Femur (tissue), 1 donor: Measurements from ENCODE around the gene SNRNP200.
"Not testable (repeated sequence)": the region's sequence is repeated elsewhere in the genome, so short reads cannot be mapped to it uniquely, and the experiment has no call there.

Source experiments
- DNase-seq: peaks from one replicate; pipeline ENCODE4 v3.0.0-alpha.2; 2017

SNRNP200 gene

DNA sequence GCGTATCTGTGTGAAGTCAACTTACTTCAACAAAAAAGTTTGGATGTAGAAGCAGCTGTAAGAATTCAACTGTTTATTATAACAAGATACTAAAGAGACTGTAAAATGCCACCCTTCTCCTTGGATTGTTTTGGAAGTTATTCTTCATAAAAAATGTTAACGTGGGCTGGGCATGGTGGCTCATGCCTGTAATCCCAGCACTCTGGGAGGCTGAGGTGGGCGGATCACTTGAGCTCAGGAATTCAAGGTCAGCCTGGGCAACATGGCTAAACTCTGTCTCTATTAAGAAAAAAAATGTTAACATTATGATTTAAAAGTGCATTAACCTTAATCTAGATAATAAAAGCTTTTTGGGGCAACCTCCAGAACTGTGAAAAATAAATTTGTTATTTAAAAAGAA is 31.6 kb downstream of the SNRNP200 start:
- DNase-seq: no peak

DNA sequence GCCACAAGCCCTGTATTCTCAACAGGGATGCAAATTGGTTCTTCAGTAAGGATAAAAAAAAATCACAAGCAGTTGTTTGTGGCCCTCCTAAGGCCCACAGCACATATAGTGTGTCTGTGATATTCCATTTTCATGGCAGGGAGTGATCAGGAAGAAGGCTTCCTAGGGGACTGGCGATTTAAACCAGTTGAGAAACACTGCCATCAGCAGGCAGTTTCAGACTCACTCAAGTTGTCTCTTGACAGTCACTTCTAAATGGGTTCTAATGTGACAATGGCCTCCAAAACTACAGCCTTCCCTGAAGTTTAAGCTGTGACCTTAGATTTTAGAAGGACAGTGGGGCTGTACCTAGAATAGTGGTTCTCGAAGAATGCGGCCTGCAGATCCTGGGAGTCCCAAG is 33.4 kb downstream of the SNRNP200 start:
- DNase-seq: no peak

DNA sequence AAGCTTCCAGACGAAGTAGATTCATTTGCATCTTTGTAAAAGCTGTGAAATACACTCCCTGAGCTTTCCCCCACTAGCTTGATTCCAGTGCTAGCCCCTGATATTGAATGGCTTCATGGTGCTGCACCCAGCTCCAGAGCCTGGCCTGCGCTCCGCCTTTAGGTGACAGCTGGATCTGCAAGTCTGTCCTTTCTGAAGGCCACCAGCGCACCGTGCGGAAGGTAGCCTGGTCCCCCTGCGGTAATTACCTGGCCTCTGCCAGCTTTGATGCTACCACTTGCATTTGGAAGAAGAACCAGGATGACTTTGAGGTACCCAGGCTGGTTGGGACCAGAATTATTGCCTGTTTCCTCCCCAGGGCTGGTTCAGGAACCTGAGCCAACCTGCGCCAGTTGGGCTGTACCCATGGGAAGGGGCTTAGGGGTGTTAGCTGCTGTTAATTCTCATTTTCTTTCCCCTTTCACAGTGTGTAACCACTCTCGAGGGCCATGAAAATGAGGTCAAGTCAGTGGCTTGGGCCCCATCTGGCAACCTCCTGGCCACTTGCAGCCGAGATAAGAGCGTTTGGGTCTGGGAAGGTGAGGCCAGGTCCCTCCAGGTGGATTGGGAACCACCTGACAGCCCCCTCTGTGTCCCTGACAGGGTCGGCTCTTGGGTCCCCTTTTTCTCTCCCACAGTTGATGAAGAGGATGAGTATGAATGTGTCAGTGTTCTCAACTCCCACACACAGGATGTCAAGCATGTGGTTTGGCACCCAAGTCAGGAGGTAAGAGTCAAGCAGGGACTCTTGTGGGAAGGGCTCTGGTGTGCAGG is 38.0 kb downstream of the SNRNP200 start:
- DNase-seq: peak; percentile 57

DNA sequence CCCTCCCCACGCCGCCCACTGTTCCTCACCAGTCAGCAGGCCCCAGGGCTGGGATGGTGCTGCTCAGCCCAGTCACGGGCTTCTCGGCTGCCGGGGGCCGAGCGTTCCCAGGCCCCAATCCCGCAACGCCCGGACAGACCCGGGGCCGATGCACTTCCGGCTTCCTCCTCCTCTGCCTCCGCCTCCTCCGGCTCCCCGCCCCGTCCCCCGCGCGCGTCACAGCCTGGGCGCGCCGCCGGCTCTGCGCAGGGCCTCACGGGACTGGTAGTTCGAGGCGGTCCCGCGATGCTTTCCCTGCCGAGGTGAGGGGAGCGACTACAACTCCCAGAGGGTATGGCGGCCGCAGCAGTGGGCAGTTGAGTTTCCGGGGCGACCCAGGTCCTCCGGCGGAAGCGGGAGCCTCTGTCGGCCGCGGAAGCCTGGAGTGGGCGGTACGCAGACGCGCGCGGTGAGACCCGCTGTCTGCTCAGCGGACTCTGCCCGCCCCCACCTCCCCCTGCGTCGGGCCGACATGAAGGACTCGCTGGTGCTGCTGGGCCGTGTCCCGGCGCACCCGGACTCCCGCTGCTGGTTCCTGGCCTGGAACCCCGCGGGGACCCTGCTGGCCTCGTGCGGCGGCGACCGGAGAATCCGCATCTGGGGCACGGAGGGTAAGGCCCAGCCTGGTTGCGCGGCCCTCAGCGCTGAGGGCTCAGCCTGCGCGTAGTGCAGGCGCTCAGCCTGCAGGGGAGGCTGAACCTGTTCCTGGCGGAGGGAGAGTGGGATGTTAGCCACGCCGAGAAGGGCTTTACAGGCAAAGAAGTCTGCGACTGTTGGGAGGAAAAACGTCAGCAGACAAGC is 39.3 kb downstream of the SNRNP200 start, which contains the start of the genes CIAO1 and TMEM127:
Gene CIAO1 (plus strand): TSS at position 386 of the 840 bp plus-strand sequence. CDS start 126 bp downstream, at position 512.
Gene TMEM127 (minus strand): TSS at position 158 of the 840 bp plus-strand sequence. CDS start 616 bp downstream, outside the sequence.
- peak; percentile 99 for DNase-seq

DNA sequence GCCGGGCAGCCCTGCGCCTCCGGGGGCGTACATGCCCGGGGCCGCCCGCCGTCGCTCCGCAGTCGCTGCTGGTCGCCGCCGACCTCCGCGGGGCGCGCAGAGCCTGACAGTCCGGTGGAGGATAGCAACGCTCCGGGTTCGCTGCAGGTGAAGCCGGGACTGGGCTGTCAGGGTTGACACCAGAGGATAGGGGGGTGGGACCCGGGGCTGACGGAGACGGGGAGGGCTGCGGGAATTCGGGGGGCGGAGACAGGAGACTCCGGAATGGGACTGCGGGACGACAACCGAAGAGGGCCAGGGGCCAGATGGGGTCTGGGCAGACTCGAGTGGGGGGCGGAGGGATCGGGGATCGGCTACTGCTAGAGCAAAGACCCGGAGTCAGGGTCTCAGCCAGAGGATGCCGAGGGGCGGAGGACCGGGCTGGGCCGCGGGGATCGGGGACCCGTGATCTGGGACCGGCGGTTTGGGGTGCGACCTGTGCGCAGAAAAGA is 40.0 kb downstream of the SNRNP200 start:
- DNase-seq: peak; percentile 68

DNA sequence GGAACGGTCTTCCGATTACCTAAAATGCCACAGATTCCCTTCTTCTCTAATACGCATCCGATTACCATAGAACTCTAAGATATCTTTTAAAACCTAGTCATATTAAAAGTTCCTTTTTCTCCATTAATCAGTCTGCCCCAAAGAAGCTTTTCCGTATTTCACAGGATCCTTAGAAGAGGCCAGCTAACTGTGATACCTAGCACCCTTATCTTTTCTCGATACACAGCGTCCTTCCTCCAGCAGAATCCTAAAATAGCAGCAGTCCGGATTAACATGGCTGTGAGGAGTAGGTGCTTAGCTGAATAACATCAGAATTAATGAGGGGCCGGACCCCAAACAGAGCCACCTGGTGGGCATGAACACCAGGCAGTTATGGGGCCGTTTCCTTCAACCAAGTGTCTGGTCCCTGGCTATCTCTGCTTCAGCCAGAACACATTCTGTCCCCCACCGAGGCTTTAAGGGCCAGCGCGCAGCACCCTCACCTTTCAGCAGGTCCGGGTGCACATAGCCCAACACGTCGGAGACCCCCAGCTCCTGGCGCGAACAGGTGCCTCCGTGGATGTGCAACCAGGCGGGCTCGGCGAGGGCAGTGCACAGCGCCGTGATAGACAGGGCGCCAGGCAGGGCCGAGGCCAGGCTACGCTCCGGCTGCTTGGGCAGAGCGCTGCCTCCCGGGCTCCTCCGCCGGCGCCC is 40.5 kb downstream of the SNRNP200 start:
- peak; percentile 60 for DNase-seq

DNA sequence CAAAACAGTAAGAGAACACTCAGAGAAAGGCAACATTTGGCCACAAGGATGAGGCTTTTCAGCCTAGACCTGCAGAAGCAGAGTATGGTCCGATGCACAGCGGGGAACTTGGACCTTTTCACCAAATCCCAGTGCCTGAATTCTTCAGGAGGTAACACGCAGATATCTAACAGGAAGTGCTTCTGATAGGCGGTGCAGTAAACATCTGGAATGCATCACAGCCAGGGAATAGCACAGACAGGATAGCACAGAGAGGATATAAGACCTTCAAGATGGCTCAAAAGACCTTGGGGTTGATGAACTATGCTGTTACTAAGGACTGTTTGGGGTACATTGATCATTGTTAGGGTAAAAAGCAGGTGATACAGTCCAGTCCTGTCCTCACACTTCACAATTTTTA is 41.3 kb downstream of the SNRNP200 start:
- no peak for DNase-seq

DNA sequence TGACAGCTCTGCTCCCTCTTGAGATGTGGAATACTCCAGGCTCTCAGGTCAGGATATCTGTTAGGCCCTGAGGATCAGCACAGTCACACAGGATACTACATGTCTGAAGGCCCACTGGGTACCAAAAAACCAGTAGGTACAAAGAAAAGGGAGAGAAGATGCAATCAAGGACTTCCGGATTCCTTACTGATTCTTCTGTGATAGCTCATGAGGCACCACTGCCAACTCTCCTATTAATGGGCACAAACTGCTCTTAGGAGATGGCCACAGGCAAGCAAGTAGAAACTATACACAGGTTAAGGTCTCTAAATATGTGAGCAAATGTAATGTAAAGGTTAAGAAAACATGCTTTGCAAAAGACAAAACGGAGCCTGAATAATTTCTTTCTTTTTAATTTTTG is 43.0 kb downstream of the SNRNP200 start:
- DNase-seq: no peak

DNA sequence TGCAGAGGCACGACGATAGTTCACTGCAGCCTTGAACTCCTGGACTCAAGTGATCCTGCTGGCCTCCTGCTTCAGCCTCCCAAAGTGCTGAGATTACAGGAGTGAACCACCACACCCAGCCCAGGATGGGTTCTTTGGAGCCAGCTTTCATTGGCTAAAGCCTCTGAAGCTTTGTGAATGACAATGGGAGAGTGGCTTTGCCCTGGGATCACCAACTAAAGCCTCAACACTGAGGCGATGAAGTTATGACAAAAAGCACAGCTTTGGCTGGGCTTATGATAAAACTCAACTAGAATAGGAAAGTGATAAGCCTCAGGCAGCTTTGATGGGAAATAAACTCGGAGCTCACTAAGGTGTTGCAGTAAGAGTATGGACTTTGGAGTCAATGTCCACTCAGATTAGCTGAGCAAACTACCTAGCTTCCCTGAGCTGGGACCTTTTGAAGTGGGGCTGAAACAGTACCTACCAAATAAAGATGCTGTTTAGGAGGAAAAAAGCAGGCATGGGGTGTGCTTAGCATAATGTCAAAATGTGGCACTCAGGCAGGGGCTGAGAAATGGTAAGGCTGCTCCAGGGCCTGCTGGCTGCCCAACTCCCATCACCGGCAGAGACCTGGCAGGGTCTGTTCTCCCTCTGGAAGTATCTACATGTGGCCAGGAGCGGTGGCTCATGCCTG is 43.9 kb downstream of the SNRNP200 start:
- DNase-seq: no peak

DNA sequence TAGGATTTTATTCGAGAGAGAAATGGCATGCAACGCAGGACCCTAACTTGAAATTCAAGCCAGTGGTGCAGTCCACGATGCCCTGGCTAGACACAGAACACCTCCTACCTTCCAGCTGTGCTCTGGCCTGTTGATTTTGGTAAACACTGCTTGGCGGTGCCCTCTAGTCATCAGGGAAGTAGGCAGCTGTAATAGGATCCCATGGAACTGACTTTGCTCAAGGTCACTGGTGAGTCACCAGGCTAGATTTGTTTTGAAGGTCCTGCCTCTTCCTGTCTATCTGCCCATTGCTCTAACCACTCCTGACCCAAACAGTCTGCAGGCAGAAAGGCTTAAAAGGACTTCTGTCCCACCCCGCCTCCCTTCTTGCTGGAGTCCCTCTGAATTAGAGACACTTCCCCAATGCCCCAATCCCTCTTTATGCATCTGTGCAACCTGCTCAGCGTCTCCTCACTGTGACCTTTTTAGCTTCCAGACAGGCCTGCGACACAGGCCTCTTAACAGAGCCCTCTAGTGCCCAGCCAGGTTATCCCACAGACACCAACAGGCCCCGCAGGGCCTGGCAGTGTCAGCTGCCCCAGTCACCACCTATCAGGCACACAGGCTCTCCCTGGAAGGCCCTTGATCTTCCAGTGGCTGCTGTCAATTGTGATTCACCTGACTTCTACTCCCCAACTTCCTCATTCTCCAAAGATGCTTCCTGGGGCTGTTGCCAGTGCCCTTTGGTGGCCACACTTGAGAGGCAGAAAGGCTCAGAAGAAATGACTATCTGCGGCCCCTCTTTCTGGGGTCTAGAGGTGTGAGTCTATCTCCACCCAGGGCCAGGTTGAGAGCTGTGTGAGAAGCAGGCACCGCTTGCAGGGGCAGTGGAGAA is 44.7 kb downstream of the SNRNP200 start:
- peak; percentile 54 for DNase-seq

DNA sequence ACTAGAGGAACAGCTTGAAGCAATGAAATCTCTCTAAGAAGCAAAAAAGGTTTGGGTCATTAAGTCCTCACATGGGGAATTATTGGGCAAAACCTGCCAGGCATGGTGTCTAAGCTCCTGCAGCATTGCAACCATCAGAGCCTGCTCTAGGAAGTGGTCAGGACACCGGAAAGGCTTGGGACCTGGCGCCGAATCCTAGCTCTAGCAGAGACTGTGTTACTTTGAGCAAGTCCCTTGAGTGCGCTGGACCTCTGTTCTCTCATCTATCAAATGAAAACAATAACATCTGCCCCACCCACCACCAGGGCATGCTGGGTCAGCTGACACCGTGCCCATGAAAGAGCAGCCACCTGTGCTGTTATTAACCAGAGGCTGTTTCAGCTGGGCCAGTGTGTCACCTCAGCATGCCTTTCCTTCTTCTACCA is 45.8 kb downstream of the SNRNP200 start:
- DNase-seq: no peak

DNA sequence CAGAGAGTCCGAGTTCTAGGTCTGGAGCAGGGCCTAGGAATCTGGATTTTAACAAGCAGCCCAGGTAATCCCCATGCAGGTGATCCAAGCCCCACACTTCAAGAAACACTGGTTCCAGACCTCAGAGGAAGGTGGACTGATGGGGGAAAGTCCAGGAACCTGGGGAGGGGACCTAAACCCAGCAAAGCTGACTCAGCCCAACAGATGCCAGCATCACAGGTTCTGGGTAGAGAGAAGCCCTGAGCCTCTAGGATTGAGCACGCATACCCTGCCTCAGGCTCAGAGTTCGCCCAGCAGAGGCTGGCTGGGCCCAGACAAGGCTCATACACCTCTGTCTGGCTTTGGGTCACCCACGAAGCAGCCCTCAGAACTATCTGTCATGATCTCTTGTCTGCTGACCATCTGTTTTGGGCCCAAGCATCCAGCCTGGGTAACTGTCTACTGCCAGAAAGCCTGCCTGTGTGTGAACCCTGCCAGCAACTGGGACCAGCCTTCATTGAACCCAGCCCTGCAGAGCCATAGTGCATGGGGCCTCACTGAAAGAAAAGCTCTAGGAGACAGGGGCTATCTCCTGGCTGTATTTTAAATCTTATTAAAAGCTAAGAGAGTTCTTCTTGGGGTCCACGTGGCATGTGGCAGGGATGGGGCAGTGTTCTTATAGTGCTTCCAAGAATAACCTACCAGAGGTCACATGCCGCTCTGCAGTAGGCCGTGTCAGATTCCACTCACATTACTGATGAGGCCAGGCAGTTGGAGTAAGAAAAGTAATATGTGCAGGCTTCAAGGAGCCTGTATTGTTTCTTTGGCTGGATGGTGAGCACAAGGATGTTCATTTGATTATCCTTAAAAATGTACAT is 47.0 kb downstream of the SNRNP200 start:
- no peak for DNase-seq

DNA sequence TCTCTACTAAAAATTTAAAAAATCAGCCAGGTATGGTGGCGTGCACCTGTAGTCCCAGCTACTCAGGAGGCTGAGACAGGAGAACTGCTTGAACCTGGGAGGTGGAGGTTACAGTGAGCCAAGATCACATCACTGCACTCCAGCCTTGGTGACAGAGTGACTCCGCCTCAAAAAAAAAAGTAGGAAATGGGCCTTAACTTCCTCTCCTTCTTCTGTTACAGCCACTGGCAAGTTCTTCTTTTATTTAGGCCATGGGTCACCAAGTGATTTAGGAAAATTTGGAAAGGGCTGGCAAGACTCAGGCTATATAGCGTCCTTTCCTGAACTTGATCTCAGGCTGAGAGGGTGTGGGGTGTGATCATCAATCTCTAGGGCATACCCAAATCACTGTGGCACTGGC is 47.6 kb downstream of the SNRNP200 start:
- DNase-seq: not testable (repeated sequence)

DNA sequence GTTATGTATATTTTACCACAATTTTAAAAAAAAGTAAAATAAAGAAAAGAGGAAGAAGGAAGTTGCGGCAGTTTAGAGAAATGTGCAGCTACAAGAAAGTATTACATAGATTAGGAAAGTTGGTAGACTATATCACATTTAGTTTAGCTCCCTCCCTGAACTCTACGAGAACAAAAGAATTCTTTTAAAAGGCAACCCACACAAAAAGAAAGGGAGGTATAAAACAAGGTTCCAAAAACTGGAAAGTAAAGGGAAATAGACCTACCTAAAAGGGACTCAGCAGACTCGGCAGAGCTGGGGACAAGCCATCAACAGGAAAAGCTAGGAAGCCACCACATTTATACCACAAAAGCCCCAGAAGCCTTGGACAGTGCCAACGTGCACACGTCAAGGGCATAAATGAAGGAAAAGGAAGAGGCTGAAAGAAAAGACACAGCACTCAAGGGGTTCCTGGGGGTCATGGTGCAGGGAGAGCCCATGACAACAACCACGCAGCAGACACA is 48.7 kb downstream of the SNRNP200 start:
- DNase-seq: no peak

DNA sequence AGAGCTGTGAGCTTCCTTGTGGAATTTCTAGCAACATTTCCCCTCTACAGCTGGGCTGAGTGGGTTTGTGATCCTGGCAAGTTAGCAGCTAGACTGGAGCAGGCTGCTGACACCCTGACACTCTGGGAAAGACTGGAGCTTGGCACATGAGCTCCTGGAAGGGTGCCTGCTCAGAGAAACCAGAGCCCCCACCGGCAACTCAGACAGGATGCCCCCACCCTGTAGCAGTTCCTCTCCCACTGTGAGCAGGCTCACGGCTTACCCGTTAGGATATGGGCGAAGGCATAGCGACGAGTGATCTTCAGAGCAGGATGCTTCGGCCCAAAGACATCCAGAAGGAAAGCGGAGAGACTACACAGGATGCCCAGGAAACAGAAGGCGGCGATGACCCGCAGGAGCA is 50.8 kb downstream of the SNRNP200 start:
- no peak for DNase-seq

DNA sequence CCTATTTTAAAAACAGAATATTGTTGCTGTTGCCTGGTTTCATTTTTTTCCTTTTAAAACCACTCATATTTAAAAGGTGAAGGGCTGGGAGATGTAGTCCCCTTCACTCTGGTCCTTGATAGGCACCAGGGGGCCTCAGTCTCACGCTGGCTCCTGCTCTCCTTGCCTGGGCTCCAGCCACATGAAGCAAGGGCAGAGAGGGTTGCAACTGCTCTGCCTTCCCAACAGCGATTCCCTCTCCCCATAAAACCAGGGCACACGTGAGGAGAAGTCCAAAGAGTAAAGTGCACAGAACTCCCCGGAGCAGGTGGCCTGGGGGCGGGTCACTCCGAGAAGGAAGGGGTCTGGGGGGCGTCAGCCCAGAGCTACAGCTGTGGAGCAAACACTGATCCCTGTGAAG is 52.3 kb downstream of the SNRNP200 start:
- DNase-seq: no peak

DNA sequence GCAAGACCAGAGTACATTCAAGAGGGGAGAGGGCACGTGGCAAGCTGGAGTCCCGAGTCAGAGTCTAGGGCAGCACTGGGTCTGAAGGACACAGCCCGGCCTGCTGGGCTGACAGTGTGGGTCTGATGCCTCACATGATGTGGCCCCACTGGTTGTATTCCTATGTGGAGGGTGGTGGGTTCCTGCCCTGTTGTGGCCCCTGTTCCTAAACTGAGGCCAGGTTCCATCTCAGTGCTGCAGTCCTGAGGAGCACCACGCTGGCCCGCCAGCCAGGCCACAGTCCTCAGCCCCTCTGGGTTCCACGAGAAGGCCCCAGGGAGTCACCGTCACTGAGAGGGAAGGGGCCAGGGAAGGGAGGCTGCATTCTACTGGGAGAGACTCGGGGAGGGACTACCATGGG is 52.8 kb downstream of the SNRNP200 start:
- no peak for DNase-seq

DNA sequence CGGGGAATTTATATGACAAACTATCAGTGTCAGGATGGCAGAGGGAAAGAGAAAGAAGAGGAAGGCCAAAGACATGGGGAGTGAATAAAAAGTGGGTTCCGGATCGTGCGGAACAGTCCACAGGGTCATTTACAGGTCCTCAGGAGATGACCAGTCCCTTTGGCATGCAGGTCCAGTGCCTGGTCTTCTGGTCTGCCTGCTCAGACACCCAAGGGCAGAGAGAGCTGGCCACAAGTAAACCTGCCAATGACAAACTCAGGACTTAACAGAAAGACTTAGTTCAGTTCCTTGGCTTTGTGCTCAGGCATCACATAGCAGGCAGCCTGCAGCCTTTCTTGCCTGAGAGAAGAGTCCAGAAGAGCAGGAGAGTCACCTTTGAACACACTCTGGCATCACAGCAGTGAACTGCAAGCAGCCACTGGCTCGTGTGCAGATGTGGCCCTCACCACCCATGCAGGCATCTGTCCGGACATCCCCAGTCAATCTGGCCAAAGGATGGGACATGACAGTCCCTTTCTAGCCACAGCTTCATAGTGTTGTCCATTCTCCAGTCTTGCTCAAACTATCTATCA is 53.5 kb downstream of the SNRNP200 start:
- DNase-seq: peak; percentile 72

DNA sequence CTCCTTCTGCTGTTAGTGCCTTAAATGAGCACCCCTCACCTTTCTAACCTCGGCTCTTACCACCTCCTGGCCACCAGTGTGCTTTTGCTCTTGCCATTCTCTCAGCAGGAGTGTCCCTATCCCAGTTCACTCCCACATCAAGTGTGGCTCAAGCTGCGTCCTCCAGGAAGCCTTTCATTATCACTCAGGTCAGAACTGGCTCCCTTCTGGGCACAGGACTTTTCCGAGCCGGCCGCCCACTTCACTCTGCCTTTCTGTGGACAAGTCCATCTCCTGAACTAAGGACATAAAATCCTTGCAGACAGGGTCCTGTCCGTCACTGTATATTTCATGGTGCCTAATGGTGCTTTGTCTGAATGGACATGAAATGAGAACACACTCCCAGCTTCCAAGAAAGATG is 55.2 kb downstream of the SNRNP200 start:
- no peak for DNase-seq

DNA sequence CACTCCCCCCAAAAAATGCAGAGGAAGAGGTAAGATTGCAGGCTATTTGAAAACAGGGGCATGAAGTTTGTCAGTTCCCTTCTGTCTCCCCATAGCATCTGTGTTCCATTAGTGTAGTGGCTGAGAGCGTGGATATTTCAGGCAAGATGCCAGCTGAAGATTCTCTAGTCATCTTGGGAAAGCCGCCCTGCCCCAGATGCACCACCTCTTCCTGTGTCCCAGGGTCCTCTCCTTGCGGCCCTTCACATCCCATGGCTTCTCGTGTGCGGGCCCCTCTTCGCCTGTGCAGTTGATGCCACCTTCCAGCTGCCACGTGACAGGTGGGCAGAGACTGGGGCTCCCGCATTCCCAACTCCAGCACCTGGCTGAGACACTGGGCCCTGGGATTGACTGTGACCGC is 55.7 kb downstream of the SNRNP200 start:
- DNase-seq: peak; percentile 69
